NCI-H146 (cell line): Measurements from ENCODE around the gene FCGR3A.

Experiments
- DNase-seq: peaks from one replicate; lab custom pipeline; 2025; lab: John Stamatoyannopoulos, UW

FCGR3A gene

DNA sequence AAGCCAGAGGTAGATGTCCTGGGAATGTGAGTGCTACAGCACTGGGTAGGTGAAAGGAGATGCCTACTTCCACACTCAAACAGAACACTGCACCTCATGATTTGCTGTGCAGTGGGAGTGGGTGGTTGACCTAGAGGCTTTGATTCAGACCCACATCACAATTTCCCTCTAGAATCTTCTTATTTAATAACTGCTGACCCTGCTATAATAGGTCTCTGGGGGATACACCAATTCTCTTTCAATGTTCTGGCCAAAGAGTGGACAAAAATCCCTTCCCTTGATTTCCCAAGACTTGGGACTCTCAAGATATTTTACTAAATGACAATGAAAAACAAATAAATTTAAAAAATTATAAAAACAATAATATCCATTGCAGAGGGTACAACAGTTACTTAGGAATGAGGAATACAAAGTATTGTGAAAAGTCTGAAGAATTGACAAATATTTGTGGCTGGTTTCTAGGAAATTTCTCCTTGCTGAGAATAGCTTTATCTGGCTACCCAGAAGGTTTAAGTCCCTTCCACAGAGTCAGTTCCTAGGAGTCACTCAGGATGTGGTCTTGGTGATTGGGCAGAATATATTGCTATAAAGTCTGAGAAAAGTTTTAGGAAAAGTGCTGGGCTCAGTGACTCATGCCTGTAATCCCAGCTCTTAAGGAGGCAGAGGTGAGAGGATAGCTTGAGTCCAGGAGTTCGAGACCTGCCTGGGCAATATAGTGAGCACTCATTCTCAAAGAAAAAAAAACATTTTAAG, 46.8 kb downstream of the FCGR3A start:
- DNase-seq: no peak

DNA sequence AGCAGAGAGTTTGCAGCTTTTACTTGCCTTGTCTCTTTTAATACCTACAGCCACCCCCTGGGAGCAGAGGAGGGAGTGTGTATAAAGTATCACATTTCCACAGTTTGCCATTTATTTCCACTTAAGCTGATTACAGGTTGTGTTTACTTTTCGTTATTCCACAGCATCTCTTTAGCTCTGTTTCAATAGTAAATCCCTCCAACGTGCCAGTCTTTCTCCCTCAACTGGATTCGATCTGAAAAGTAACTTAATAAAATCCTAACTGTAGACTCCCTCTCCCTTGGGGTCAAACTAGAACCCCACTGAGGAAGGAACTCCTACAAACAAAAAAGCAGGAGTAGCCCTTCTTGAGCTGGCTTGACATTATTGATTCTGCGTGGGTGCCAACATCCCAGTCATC, 47.4 kb downstream of the FCGR3A start:
- DNase-seq: no peak

DNA sequence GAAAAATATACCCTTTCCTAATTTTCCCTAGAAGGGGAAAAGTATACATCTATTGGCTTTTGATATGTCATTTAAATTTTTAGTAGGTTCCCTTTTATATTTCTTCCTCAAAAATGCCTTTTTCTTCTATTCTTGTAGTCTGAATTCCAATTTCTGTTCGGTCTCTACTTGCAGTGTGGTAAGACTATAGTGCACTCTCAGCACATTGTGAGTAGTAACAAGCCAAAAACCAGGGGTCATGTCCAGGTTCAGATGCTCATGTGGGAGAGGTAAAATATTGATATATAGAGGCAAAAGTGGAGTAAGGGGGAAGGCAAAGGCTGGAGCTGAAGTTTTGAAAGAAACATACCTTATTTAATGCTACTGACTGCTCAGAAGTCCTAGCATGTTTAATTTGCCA, 48.4 kb downstream of the FCGR3A start:
- DNase-seq: no peak

DNA sequence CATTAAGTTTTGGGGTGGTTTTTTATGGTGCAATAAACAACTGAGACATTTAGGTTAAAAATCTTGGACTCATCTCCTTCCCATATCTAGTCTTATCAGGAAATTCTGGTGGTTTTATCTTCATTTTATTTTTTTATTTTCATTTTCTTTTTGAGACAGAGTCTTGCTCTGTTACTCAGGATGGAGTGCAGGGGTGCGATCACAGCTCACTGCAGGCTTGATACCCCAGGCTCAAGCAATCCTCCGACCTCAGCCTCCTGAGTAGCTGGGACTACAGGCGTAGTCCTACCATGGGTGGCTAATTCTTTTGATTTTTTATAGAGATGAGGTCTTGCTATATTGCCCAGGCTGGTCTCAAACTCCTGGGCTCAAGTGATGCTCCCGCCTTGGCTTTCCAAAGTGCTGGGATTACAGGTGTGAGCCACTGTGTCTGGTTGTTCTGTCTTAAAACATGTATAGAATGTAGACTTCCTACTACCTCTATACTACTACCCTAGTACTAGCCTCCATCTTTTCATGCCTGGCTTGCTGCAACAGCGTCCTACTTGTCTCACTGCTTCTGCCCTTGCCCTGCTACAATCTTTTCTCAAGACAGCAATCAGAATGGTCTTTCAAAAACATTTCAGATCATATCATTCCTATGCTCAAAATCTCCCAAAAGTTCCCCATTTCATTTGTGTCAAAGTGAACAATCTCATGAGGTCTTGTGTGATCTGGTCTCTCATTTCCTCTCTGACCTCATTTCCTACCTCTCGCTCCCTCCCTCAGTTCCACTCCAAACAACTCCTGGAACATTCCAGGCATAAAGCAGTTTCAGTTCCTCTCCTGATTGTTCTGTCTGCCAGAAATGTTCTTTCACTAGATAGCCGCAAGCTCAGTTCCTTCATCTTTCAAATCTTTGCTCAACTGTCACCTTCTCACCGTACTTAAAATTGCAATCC, 50.2 kb downstream of the FCGR3A start:
- DNase-seq: no peak

DNA sequence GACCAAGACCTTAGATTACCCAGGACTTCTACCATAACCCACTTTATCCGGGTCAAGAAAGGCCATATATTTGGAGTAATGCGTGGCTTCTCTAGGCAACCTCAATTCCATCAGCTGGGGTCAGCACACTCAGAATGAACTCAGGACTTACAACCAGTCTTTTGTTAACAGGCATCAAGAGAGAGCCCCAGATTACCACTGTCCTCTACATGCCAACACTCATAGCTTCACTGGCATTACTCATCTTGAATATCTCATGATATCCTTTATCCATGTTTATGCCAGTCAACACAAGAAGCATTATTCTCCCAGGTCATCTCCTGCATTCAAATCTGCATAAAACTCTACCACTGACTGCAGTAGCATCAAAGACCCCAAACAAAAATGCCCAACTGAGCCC, 51.0 kb downstream of the FCGR3A start:
- DNase-seq: no peak

DNA sequence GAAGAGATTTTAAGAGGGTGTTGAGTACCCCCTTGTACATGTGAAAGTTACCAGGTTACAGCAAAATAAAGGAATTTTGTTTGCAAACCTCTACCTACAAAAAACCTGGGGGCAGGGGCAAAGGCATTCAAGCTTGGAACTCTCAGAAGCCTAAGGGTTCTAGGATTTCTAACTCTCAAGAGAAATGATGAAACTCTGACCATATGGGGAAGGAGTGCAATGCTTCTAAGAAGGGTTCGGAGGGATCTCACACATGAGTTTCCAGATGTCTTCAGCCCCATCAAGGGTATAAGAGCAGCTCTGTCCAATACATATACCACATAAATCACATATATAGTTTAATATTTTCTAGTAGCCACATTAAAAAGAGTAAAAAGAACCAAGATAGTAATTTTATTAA, 51.7 kb downstream of the FCGR3A start:
- DNase-seq: no peak

DNA sequence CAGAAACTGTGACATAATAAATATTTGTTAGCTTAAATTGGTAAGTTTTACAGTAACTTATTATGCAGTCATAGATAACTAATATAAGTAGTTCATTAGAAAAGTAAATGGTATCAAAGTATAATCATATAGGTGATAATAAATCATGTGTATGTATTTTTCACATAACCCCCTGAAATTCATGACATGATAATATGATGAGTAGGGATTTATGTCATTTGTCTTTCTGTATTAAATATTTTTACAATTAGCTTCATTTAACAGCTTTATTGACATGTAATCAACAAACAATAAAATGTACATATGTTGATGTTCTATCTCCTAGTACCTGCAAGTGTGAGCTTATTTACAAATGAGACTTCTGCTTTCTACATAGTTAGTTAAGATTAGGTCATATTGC, 54.1 kb downstream of the FCGR3A start:
- no peak for DNase-seq

DNA sequence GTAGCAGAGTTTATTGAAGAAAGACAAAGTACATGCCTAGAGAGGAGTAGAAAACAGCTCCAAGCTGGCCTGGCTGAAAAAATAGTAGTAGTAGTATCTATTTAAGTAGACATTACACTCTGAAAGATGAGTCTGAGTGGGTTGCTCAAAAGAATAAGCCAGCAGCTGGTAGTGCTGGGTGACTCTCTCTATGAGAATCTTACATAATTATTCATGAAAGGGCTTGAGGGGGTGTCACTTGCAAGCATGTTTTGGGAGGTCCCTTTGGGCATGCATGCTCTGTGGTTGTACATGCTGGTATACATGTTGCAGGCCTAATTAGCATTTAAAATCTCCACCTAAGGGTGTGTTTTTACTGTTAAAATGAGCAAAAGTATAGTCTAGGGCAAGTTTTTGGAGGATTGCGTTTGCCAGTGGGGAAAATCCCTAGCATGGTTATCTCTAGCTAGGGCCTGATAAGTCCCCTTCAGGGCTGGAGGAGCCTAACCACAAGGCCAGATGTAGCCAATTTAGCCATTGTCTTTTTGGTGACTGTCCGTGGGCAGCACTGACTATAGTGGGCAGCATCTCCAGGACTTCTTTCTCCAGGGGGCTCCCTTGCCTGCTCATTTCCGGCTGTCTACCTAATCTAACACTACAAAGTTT, 55.4 kb downstream of the FCGR3A start:
- DNase-seq: no peak

DNA sequence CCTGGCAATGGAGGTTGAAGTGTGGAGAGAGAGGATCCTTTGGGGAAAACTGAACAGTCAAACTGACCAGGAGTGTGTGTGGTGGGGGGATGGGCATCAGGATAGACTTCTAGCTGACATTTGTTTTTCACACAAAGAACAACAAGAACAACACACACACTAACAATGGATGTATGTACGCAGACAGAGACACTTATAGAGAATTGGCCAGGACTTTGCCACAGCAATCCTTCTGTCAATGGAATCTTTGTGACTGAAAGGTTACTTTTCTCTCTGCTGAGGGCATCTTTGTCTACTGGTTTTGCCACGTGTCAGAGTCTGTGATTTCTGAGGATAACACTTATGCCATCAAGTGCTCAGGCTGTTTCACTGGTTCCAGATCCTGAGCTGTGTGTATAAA, 56.8 kb downstream of the FCGR3A start:
- DNase-seq: no peak
